ENCODE results near the gene WIPF2.

The WIPF2 gene

GRCh38 chr17:40327244-40327729 is 108.2 kb downstream of the WIPF2 start:
- no peak for DNase-seq (ENCODE audit: low read depth)

GRCh38 chr17:40327735-40328385 is 108.8 kb downstream of the WIPF2 start:
- DNase-seq (ENCODE audit: low read depth) = peak; percentile 41

DNA sequence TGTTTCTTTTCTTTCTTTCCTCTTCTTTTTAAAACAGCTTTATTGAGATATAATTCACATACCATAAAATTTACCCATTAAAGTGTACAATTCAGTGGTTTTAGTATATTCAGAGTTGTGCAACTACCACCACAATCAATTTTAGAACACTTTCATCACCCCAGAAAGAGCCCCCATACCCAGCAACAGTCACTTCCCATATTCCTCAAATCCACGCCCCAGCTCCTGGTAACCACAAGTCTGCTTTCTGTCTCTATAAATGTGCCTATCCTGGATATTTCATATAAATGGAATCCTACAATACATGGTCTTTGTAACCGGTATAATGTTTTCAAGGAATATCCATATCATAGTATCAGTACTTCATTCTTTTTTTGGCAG is 109.3 kb downstream of the WIPF2 start:
- no peak for DNase-seq (ENCODE audit: low read depth)

DNA sequence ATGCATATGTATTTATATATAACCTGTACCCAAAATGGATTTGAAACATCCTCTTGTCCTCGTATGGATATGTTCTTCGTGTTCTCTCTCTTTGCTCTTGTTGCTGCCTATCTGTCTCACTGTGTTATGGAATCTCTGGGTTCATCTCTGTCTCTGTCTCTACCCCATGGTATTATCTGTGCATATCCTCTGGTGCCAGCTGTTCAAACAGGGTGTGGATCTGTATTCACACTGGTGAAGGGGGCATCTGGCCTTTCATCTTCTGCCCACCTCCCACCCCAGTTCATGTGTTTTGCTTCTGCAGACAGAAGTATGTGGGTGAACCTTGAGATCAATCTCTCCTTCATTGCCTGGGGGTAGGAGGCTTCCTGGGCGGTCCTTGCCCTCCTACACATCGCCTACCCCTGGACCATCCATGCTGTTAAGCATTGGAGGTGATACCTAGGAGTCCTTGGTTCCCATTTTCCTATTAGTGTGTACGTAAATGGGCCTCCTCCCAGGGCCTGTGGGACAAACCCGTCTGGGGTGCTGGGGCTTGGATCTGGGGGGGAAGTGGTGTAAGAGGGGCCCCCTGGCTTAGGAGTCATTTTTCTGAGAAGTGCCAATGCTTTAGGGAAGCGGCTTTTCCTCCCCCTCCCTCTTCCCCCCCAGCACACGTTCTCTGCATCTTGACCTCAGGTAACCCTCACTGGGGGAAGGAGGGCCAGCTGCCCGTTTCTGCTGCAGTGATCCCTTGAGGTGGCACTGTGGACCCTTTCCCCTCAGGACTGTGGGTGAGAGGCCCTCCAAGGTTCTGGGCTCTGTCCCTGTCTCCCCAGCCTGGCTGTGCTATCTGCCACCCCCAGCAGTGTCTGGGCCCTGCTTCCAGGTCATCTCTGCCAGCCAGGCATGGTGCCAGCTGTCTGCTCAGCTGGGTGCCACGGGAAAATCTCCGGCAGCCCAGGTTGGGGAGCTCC is 111.0 kb downstream of the WIPF2 start:
- DNase-seq (ENCODE audit: low read depth) = no peak

DNA sequence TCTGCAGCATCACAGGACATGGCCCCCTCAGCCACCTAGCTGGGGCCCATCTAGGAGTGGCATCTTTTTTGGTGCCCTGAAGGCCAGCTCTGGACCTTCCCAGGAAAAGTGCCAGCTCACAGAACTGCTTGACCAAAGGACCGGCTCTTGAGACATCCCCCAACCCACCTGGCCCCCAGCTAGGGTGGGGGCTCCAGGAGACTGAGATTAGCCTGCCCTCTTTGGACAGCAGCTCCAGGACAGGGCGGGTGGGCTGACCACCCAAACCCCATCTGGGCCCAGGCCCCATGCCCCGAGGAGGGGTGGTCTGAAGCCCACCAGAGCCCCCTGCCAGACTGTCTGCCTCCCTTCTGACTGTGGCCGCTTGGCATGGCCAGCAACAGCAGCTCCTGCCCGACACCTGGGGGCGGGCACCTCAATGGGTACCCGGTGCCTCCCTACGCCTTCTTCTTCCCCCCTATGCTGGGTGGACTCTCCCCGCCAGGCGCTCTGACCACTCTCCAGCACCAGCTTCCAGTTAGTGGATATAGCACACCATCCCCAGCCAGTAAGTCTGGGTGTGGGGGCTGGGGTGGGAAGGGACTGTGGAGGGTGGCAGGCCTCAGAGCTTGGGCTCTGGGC is 111.9 kb downstream of the WIPF2 start:
- DNase-seq (ENCODE audit: low read depth) = no peak

DNA sequence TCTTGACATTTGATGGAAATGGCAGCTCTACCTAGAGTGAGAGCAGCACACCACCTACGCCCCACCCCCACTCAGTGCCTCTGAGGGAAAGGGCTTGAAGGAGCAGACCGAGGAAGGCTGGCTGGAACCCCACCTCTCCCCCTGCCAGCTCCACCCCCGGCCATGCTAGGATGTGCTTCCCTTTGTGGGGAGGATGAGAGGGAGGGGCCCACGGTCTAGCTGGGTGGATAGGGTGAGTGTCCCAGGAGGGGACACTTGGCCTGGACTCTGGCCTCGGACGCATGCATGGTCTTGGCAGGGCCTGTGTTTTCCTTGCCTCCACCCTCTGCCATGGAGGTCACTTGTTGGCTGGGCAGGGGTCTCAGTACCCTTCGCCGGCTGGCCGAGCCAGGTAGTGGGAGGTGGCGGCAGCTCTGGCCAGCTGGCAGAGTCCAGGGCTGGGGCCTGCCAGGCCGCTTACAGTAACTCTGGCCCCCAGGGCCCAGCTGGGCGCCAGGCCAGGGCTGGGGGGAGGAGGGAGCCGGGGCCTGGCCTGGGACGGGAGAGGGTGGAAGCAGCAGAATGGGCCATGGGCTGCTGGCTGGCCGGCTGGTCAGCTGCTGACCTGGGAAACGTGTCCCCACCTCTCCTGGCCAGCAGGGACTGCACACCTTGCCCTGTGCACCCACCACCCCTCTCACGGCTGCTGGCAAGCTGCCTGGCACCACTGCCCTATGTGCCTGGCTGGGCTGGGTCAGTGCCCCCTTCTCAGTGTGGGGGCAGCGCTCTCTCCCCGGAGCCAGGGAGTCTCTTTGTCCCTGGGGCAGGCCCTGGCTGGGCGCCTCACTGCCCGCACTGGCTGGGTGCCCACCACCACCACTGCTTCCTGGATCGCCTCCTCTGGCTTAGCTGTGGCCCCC is 112.9 kb downstream of the WIPF2 start:
- DNase-seq (ENCODE audit: low read depth) = peak; percentile 93

Data from fibroblast of gingiva (primary cell).